HG03565 (cell line): ENCODE data around the gene ATP11A.

Experiments used
- ATAC-seq: cut with Tn5 transposase; IDR thresholded peaks from one replicate; pipeline ENCODE4 v1.9.1; 2021; ENCODE audit warnings: mild to moderate bottlenecking, moderate library complexity; ENCODE audit not compliant: unreplicated experiment

The ATP11A gene

GRCh38 chr13:112917056-112917664 is 227.3 kb downstream of the ATP11A start:
- ATAC-seq, result no peak

GRCh38 chr13:112917737-112918136 is 227.9 kb downstream of the ATP11A start:
- ATAC-seq, result no peak

GRCh38 chr13:112918266-112918665 is 228.4 kb downstream of the ATP11A start:
- ATAC-seq, result no peak

- no peak for ATAC-seq
These were observed 228.9 kb downstream of the ATP11A start for GRCh38 chr13:112918746-112919145.

- ATAC-seq, result no peak
These were observed 234.1 kb downstream of the ATP11A start for GRCh38 chr13:112923962-112924361.

- ATAC-seq, result no peak
These were observed 234.5 kb downstream of the ATP11A start for GRCh38 chr13:112924365-112924764.

GRCh38 chr13:112926003-112926402 is 236.2 kb downstream of the ATP11A start:
- ATAC-seq, result no peak

GRCh38 chr13:112926993-112927392 is 237.2 kb downstream of the ATP11A start:
- no peak for ATAC-seq

- no peak for ATAC-seq
These were observed 238.5 kb downstream of the ATP11A start for GRCh38 chr13:112928020-112928971.

- no peak for ATAC-seq
These were observed 239.3 kb downstream of the ATP11A start for GRCh38 chr13:112928972-112929782.

- no peak for ATAC-seq
These were observed 239.9 kb downstream of the ATP11A start for GRCh38 chr13:112929783-112930055.

GRCh38 chr13:112930192-112930591 is 240.4 kb downstream of the ATP11A start:
- ATAC-seq, result no peak

GRCh38 chr13:112931028-112931934 is 241.4 kb downstream of the ATP11A start:
- ATAC-seq, result no peak

- no peak for ATAC-seq
These were observed 243.1 kb downstream of the ATP11A start for GRCh38 chr13:112932971-112933370.

- no peak for ATAC-seq
These were observed 243.8 kb downstream of the ATP11A start for GRCh38 chr13:112933649-112934048.

- no peak for ATAC-seq
These were observed 244.2 kb downstream of the ATP11A start for GRCh38 chr13:112934078-112934477.
